ENCODE measurements around the gene GVQW3. TPM values are rescaled to one million over a fixed set of nuclear protein-coding genes. Genes with fewer than 3 reads are reported as not detected.

The GVQW3 gene
- total RNA-seq, 1 donor from 2014 or later, result 3.3 TPM

DNA sequence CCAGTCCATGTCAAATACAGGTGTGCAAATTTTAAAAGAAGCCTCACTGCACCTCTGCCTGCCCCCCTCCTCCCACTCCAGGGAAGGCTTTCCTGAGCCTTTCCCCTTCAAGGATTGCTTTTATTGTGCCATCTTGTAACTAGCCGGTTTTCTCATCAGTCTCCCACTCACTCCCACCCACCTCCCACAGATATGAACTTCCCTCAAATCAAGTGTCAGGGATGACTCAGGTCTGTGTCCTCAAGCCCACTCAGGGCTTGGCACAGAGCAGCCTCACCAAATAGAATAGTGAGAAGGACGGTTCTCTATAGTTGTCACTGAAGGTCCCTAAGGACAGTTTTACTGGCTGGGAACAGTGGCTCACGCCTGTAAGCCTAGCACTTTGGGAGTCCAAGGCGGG is 43.2 kb upstream of the GVQW3 start:
- intact Hi-C loops (cut with DNase I), result no loop called here
- H3K9me3 ChIP-seq, result peaks cover 5% of the 10 kb centered on the region
- TF ChIP-seq, protein P1, sequence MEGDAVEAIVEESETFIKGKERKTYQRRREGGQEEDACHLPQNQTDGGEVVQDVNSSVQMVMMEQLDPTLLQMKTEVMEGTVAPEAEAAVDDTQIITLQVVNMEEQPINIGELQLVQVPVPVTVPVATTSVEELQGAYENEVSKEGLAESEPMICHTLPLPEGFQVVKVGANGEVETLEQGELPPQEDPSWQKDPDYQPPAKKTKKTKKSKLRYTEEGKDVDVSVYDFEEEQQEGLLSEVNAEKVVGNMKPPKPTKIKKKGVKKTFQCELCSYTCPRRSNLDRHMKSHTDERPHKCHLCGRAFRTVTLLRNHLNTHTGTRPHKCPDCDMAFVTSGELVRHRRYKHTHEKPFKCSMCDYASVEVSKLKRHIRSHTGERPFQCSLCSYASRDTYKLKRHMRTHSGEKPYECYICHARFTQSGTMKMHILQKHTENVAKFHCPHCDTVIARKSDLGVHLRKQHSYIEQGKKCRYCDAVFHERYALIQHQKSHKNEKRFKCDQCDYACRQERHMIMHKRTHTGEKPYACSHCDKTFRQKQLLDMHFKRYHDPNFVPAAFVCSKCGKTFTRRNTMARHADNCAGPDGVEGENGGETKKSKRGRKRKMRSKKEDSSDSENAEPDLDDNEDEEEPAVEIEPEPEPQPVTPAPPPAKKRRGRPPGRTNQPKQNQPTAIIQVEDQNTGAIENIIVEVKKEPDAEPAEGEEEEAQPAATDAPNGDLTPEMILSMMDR (IDR thresholded peaks at IDR 0.05), result no peak
- H3K4me1 ChIP-seq, result peaks cover 19% of the 10 kb centered on the region
- no peaks in the 10 kb centered on the region for H3K36me3 ChIP-seq
- no peak overlapping the region for H3K4me3 ChIP-seq
- no peak overlapping the region for H3K27ac ChIP-seq
- H3K27me3 ChIP-seq (ENCODE audit: low read depth), result no peaks in the 10 kb centered on the region
- DNase-seq, result no peak
- ATAC-seq, result no peak

DNA sequence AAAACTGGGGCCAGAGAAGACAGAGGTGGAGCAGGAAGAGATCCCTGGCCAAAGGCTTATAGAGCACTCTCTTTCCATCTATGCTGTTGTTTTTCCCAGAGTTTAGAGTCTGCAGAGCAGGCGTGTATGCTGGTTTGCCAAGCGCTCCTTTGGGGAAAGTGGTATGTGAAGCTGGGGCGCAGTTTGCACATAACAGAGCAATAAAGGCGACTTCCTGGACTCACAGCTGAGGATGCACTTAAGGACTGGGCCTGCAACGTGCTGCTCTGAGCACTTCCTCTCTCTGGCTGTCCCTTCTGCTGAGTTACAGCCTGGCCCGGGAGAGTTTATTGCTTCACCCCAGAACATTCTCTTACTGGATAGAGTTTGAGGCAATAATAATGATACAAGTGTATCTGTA is 41.9 kb upstream of the GVQW3 start:
- Histone ChIP-seq H3K27me3 (ENCODE audit: low read depth) (no peaks in the 10 kb centered on the region), H3K4me1 (peaks cover 19% of the 10 kb centered on the region), H3K4me3 (no peak overlapping the region), H3K9me3 (peaks cover 5% of the 10 kb centered on the region), H3K27ac (peak overlapping the region; percentile 65), H3K36me3 (no peaks in the 10 kb centered on the region)
- intact Hi-C loops (cut with DNase I), result no loop called here
- TF ChIP-seq, protein P1 (IDR thresholded peaks at IDR 0.05), result no peak
- ATAC-seq, result peak; percentile 86 to 90
- DNase-seq, result peak; percentile 66

DNA sequence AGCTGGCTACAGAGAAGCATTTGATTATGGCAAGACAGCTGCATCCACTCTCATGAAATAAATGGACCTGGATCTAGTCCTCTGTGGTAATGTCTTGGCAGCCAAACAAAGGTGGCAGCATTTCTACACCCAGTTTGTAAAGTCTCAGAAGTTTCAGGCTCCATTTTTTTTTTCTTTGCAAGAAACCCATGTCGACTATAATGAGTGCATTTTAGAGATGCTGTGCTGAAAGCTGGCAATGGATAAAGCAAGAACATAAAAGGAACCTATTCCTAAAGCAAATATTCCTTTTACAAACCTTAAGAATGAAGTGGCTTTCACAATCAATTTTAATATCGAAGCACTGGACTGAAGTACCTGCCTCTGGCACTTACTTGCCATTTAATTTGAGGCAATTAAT is 33.7 kb upstream of the GVQW3 start:
- Histone ChIP-seq H3K4me3 (no peak overlapping the region), H3K27ac (no peak overlapping the region)
- peak in 1 of 2 donors; percentile 49 for ATAC-seq

DNA sequence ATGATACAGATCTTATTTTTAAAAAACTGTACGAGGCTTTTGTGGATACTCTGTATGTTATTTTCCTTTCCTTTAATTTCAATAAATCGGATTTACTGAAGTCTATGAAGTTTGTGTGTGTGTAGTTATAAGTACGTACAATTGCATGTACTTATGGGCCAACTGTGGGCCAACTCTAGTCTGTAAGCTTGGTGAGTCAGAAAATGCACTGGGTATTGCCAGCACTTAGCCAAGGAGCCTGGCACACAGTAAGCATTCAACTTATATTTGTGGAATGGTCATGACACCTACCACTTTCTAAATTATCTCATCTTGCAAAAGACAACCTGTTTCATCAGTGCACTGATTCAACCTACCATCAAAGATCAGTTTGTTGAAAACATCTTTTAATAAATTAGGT is 32.8 kb upstream of the GVQW3 start:
- no peaks in the 10 kb centered on the region for H3K27me3 ChIP-seq (ENCODE audit: low read depth)
- no peaks in the 10 kb centered on the region for H3K9me3 ChIP-seq
- intact Hi-C loops (cut with DNase I), result no loop called here
- TF ChIP-seq, protein P1 (IDR thresholded peaks at IDR 0.05), result no peak
- H3K27ac ChIP-seq, result no peak overlapping the region
- DNase-seq (no peak), ATAC-seq (peak; percentile 63 to 84)
- H3K36me3 ChIP-seq, result peaks cover 33% of the 10 kb centered on the region
- no peak overlapping the region for H3K4me3 ChIP-seq
- H3K4me1 ChIP-seq, result no peaks in the 10 kb centered on the region

More for the DNA sequence above, 33.7 kb upstream of the GVQW3 start:
- Histone ChIP-seq H3K36me3 (peaks cover 24% of the 10 kb centered on the region), H3K9me3 (no peaks in the 10 kb centered on the region), H3K4me1 (no peaks in the 10 kb centered on the region), H3K27me3 (ENCODE audit: low read depth) (no peaks in the 10 kb centered on the region)
- intact Hi-C loops (cut with DNase I), result no loop called here
- TF ChIP-seq, protein P1 (IDR thresholded peaks at IDR 0.05), result no peak
- no peak for DNase-seq

DNA sequence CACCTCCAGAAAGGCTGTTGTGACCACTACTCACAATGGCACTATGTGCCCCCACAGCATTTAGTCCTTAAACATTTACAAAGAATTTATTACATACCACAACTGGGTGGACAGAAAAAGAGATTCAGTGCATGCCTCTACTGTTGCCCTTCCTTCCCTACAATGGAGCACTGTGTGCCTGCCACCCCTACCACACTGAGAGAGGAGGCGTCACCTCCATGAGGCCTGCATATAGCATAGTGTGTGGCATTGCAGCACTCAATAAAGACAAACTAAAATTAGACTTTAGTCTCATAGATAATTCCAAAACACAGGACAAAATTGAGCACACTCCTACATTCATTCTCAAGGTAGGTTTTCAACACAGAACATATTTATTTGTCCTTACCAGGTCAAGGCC is 26.0 kb upstream of the GVQW3 start:
- intact Hi-C loops (cut with DNase I), result no loop called here

More for the DNA sequence above, 26.0 kb upstream of the GVQW3 start:
- TF ChIP-seq, protein P1 (IDR thresholded peaks at IDR 0.05), result no peak
- Histone ChIP-seq H3K36me3 (peaks cover 84% of the 10 kb centered on the region), H3K27ac (no peak overlapping the region), H3K4me1 (no peaks in the 10 kb centered on the region), H3K4me3 (no peak overlapping the region), H3K9me3 (peaks cover 3% of the 10 kb centered on the region), H3K27me3 (ENCODE audit: low read depth) (no peaks in the 10 kb centered on the region)
- no peak for ATAC-seq
- no peak for DNase-seq
